ENCODE results near the gene STK32C. TPM values are rescaled to one million over a fixed set of nuclear protein-coding genes. Genes with fewer than 3 reads are reported as not detected.

Gene STK32C
- total RNA-seq, 1 donor from 2014 or later, result 19.6 TPM

DNA sequence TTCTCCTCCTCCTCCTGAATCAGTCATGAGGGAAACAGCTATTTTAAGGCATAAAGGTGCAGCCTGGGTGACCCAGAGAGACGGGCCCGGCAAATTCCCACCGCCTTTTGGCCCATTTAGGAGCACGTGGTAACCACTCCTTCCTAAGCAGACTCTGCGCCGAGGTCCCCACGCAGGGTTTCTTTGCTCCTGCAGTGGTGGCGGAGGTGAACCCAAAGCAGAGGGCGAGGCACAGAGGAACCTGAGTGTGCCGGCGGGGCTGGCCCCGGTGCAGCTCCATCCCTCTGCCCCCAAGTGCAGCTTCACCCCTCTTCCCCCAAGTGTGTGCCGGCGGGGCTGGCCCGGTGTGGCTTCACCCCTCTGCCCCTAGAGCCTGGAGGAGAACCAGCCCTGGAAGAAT, 70.4 kb downstream of the STK32C start:
- Mint-ChIP-seq H3K4me1 (peaks cover 5% of the 10 kb centered on the region), H3K9me3 (no peaks in the 10 kb centered on the region), H3K36me3 (ENCODE audit: low read depth) (no peaks in the 10 kb centered on the region), H3K4me3 (no peak overlapping the region), H3K27me3 (ENCODE audit: low read depth) (no peaks in the 10 kb centered on the region), H3K27ac (ENCODE audit: unreplicated experiment) (no peak overlapping the region)
- TF ChIP-seq, protein P1, sequence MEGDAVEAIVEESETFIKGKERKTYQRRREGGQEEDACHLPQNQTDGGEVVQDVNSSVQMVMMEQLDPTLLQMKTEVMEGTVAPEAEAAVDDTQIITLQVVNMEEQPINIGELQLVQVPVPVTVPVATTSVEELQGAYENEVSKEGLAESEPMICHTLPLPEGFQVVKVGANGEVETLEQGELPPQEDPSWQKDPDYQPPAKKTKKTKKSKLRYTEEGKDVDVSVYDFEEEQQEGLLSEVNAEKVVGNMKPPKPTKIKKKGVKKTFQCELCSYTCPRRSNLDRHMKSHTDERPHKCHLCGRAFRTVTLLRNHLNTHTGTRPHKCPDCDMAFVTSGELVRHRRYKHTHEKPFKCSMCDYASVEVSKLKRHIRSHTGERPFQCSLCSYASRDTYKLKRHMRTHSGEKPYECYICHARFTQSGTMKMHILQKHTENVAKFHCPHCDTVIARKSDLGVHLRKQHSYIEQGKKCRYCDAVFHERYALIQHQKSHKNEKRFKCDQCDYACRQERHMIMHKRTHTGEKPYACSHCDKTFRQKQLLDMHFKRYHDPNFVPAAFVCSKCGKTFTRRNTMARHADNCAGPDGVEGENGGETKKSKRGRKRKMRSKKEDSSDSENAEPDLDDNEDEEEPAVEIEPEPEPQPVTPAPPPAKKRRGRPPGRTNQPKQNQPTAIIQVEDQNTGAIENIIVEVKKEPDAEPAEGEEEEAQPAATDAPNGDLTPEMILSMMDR (conservative IDR thresholded peaks at IDR 0.05), result no peak
- DNase-seq (ENCODE audit: low read depth, low spot score), result no peak

DNA sequence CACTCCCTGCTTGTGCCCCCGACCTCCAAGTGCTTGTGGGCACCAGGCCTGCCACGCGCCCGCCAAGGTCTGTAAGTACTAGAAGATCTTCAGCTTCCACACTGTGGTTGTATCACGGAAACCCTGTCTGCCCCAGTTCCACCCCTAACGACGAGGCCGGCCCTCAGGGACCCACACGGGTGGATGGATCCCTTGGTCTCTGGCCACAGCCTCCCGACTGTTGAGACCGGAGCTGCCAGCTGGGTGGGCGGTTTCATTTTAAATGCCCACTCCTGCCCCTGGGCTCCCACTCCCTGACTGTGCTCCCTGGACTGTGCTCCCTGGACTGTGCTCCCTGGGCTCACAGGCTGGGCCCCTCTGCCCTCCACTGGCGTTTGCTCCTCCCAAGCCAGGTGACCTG, 70.9 kb downstream of the STK32C start:
- no peaks in the 10 kb centered on the region for H3K36me3 Mint-ChIP-seq (ENCODE audit: low read depth)
- no peaks in the 10 kb centered on the region for H3K27me3 Mint-ChIP-seq (ENCODE audit: low read depth)
- no peaks in the 10 kb centered on the region for H3K9me3 Mint-ChIP-seq
- TF ChIP-seq, protein P1 (conservative IDR thresholded peaks at IDR 0.05), result no peak
- H3K4me1 Mint-ChIP-seq, result peaks cover 5% of the 10 kb centered on the region
- no peak for DNase-seq (ENCODE audit: low read depth, low spot score)
- H3K4me3 Mint-ChIP-seq, result no peak overlapping the region
- no peak overlapping the region for H3K27ac Mint-ChIP-seq (ENCODE audit: unreplicated experiment)

DNA sequence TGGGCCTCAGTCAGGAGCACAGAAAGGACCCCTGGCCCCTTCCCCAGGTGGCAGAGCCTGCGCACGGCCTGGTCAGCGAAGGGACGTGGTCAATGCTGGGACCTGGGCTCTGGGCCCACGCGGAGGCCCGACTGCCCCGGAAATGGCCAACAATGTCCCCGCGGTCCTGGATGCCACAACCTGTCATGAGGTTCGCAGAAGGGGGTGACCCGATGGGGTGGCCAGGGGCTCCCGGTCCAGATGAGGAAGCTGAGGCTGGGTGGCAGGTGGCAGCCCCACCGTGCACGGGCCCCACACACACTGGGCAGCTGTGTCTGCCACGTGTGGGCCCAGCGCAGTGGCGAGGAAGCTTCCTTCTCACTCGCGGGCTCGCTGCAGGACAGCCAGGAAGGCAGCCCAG, 71.6 kb downstream of the STK32C start:
- Mint-ChIP-seq H3K9me3 (no peaks in the 10 kb centered on the region), H3K4me1 (peaks cover under 1% of the 10 kb centered on the region), H3K27me3 (ENCODE audit: low read depth) (no peaks in the 10 kb centered on the region), H3K4me3 (no peak overlapping the region), H3K27ac (ENCODE audit: unreplicated experiment) (no peak overlapping the region), H3K36me3 (ENCODE audit: low read depth) (no peaks in the 10 kb centered on the region)
- DNase-seq (ENCODE audit: low read depth, low spot score), result no peak
- TF ChIP-seq, protein P1 (conservative IDR thresholded peaks at IDR 0.05), result no peak

DNA sequence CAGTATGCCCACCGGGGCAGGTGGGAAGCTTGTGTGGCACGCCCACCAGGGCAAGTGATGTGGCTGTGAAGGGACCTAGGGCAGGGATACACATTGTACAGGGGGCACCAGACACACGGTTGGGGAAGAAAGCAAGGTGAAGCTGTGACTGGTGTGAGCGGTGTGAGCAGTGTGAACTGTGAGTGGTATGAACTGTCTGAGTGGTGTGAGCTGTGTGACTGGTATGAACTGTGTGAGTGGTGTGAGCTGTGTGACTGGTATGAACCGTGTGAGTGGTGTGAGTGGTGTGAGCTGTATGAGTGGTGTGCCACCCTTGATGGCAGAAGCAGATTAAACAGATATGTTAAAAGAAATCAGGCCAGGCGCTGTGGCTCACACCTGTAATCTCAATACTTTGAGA, 72.9 kb downstream of the STK32C start:
- no peak for DNase-seq (ENCODE audit: low read depth, low spot score)
- Mint-ChIP-seq H3K27me3 (ENCODE audit: low read depth) (no peaks in the 10 kb centered on the region), H3K4me1 (peaks cover under 1% of the 10 kb centered on the region), H3K9me3 (no peaks in the 10 kb centered on the region), H3K27ac (ENCODE audit: unreplicated experiment) (no peak overlapping the region), H3K36me3 (ENCODE audit: low read depth) (no peaks in the 10 kb centered on the region), H3K4me3 (no peak overlapping the region)
- TF ChIP-seq, protein P1 (conservative IDR thresholded peaks at IDR 0.05), result no peak

DNA sequence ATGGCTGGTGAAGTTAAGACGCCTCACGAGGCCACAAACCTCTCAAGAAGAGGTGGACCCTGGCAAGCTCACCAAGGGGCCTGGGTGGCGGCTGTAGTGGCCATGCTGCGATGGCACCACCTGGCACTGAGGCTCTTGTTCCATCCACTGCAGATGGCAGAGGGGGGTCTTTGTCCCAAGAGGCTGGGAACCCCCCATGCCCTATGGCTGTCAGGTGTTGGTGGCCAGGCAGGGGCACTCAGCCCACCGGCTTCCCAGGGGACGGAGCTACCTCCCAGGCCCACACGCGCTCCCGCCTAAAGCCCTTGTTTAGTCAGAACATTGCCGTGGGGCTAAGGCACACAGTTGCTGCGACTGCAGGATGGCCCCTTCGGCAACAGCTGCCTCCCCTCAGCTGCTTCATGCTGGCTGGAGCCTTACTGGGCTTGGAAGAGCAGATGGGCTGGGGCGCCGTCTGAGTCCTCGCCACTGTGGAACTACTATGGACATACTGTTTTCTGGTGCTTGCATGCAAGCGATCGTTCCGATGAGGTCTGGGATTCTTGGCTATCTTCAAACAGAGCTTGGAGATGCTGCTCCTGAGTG, 74.2 kb downstream of the STK32C start:
- Mint-ChIP-seq H3K4me1 (peaks cover 4% of the 10 kb centered on the region), H3K9me3 (no peaks in the 10 kb centered on the region), H3K36me3 (ENCODE audit: low read depth) (no peaks in the 10 kb centered on the region), H3K27ac (ENCODE audit: unreplicated experiment) (no peak overlapping the region), H3K27me3 (ENCODE audit: low read depth) (no peaks in the 10 kb centered on the region), H3K4me3 (no peak overlapping the region)
- TF ChIP-seq, protein P1 (conservative IDR thresholded peaks at IDR 0.05), result no peak
- DNase-seq (ENCODE audit: low read depth, low spot score), result no peak

All from neural crest cell (in vitro differentiated cells).